ENCODE data around the gene SLFN12.
"Not testable (repeated sequence)": the region's sequence is repeated elsewhere in the genome, so short reads cannot be mapped to it uniquely, and the experiment has no call there.

SLFN12 gene

DNA sequence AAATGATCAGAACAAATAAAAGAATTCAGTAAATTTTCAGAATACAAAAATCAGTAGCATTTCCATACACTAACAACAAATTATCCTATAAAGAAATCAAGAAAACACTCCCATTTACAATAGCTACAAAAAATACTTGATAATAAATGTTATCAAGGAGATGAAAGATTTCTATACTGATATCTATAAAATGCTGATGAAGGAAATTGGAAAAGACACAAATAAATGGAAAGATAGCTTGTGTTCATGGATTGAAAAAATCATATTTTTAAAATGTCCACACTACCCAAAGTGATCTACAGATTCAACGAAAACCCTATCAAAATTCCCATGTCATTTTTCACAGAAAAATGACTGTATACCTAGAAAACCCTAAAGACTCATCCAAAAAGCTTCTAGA is 18.1 kb downstream of the SLFN12 start:
- no peak for DNase-seq (ENCODE audit: low read depth)
- H3K4me3 ChIP-seq (ENCODE audit: low read length) = no peak overlapping the region
- TF ChIP-seq, protein P1, sequence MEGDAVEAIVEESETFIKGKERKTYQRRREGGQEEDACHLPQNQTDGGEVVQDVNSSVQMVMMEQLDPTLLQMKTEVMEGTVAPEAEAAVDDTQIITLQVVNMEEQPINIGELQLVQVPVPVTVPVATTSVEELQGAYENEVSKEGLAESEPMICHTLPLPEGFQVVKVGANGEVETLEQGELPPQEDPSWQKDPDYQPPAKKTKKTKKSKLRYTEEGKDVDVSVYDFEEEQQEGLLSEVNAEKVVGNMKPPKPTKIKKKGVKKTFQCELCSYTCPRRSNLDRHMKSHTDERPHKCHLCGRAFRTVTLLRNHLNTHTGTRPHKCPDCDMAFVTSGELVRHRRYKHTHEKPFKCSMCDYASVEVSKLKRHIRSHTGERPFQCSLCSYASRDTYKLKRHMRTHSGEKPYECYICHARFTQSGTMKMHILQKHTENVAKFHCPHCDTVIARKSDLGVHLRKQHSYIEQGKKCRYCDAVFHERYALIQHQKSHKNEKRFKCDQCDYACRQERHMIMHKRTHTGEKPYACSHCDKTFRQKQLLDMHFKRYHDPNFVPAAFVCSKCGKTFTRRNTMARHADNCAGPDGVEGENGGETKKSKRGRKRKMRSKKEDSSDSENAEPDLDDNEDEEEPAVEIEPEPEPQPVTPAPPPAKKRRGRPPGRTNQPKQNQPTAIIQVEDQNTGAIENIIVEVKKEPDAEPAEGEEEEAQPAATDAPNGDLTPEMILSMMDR (IDR thresholded peaks at IDR 0.05; ENCODE audit: insufficient read depth, low read depth, low read length, missing control alignments) = no peak

DNA sequence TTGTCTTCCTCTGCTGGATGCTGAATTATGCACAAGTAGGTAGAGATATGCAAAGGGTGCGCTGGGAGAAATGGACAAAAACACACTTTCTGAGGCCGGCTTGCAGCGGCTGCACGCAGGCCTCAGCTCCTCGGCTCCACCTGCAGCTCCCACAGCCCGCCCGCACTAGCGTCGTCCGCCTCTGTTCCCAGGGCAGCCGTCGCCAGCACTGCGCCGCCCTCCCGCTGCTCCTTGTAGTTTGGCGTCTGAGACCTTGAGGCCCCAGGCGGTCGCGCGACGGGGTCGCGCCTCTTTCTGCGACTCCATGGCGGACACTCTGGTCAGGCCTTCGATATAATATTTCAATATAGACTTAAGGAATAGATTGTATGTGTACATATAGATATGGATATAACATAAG is 24.8 kb downstream of the SLFN12 start:
- H3K4me3 ChIP-seq (ENCODE audit: low read length) = no peak overlapping the region
- TF ChIP-seq, protein P1 (IDR thresholded peaks at IDR 0.05; ENCODE audit: insufficient read depth, low read depth, low read length, missing control alignments) = no peak
- DNase-seq (ENCODE audit: low read depth) = no peak

GRCh38 chr17:35406568-35406967 is 25.7 kb downstream of the SLFN12 start:
- H3K4me3 ChIP-seq (ENCODE audit: low read length) = no peak overlapping the region
- DNase-seq (ENCODE audit: low read depth) = no peak
- TF ChIP-seq, protein P1 (IDR thresholded peaks at IDR 0.05; ENCODE audit: insufficient read depth, low read depth, low read length, missing control alignments) = no peak

DNA sequence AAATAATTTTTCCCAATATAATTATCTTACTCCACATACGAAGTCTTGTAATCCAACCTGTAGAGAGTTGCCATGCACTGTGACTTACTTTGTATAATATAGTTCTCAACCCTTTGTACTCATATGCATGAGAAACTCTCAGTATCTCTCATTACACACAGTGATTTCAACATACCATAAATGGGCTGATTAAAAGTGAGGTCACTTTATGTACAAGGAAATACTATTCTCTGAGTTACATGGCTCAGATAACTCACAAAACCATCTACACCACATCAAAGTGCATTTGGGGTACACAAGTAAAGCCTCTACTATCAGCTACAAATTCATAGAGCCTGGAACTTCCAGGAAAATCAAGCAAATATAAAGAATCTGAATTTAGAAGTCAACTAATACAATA is 27.9 kb downstream of the SLFN12 start:
- TF ChIP-seq, protein P1 (IDR thresholded peaks at IDR 0.05; ENCODE audit: insufficient read depth, low read depth, low read length, missing control alignments) = no peak
- H3K4me3 ChIP-seq (ENCODE audit: low read length) = no peak overlapping the region
- DNase-seq (ENCODE audit: low read depth) = peak; percentile 43

GRCh38 chr17:35393783-35394182 is 38.5 kb downstream of the SLFN12 start:
- DNase-seq (ENCODE audit: low read depth); H3K4me3 ChIP-seq (ENCODE audit: low read length): not testable (repeated sequence)

- TF ChIP-seq, protein P1 (IDR thresholded peaks at IDR 0.05; ENCODE audit: insufficient read depth, low read depth, low read length, missing control alignments) = no peak
- H3K4me3 ChIP-seq (ENCODE audit: low read length) = no peak overlapping the region
- peak; percentile 11 for DNase-seq (ENCODE audit: low read depth)
These were observed 41.6 kb downstream of the SLFN12 start for GRCh38 chr17:35390663-35391062.

- H3K4me3 ChIP-seq (ENCODE audit: low read length) = no peak overlapping the region
- no peak for DNase-seq (ENCODE audit: low read depth)
- TF ChIP-seq, protein P1 (IDR thresholded peaks at IDR 0.05; ENCODE audit: insufficient read depth, low read depth, low read length, missing control alignments) = no peak
These were observed 42.1 kb downstream of the SLFN12 start for GRCh38 chr17:35390156-35390555.

DNA sequence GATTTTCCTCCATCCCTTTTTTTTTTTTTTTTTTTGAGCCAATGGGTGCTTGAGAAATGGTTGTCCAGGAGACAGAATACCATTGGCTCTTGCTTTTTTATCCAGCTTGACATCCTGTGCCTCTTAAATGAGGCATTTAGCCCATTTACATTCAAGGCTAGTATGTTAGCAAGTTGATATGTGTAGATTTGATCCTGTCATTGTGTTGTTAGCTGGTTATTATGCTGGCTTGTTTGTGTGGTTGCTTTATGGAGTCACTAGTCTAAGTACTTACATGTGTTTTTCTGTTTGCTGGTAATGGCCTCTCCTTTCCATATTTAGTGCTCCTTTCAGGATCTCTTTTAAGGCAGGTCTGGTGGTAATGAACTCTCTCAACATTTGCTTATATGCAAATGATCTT is 44.8 kb downstream of the SLFN12 start:
- TF ChIP-seq, protein P1 (IDR thresholded peaks at IDR 0.05; ENCODE audit: insufficient read depth, low read depth, low read length, missing control alignments) = no peak
- DNase-seq (ENCODE audit: low read depth) = no peak
- no peak overlapping the region for H3K4me3 ChIP-seq (ENCODE audit: low read length)
